Transverse colon (tissue), 4 donors: ENCODE measurements around the gene PLEKHM2. TPM values are rescaled to one million over a fixed set of nuclear protein-coding genes. Genes with fewer than 3 reads are reported as not detected.

Experiments used
- DNase-seq: peaks from one replicate; pipeline ENCODE4 v3.0.0-alpha.2; 2019
- H3K27ac ChIP-seq, 4 donors: fragments of 200-600 bp; sonication (generic); 2 replicates each; pipeline ENCODE4 v1.5.1; 2016 to 2018; ENCODE audit warnings: inconsistent platforms in 4 of 4
- H3K27me3 ChIP-seq: fragments of 200-600 bp; sonication (generic); 2 replicates; pipeline ENCODE4 v1.5.1; 2017; ENCODE audit warnings: inconsistent platforms
- H3K36me3 ChIP-seq, 4 donors: fragments of 200-600 bp; sonication (generic); 2 replicates each; pipeline ENCODE4 v1.5.1; 2017 to 2019; ENCODE audit warnings: inconsistent platforms in 4 of 4
- H3K4me1 ChIP-seq, 4 donors: fragments of 200-600 bp; sonication (generic); 2 replicates each; pipeline ENCODE4 v1.5.1; 2017 to 2020; ENCODE audit warnings: inconsistent platforms in 4 of 4
- H3K4me3 ChIP-seq, 4 donors: fragments of 200-600 bp; sonication (generic); 1 replicate in 1 of 4; 2 replicates in 3 of 4; pipeline versions ENCODE4 v1.5.1 to v1.6.1; 2017 to 2019; ENCODE audit warnings: inconsistent platforms in 4 of 4
- H3K9me3 ChIP-seq, 2 donors: fragments of 200-600 bp; sonication (generic); 2 replicates each; pipeline ENCODE4 v1.5.1; 2017 to 2019; ENCODE audit warnings: inconsistent platforms in 2 of 2
- EP300 ChIP-seq: sonication (generic); formaldehyde crosslinking; IDR thresholded peaks from one replicate; pipeline ENCODE4 v1.6.1; 2017; ENCODE audit warnings: antibody characterized with exemption, low read depth
- POLR2A ChIP-seq: fragments of 450-650 bp; IDR thresholded peaks from one replicate; pipeline ENCODE4 v1.6.1; 2016; ENCODE audit warnings: antibody characterized with exemption, mild to moderate bottlenecking, moderate library complexity
- POLR2AphosphoS5 ChIP-seq, 3 donors: sonication (generic); formaldehyde crosslinking; IDR thresholded peaks; one replicate each; pipeline ENCODE4 v1.6.1; 2016; ENCODE audit warnings: antibody characterized with exemption in 3 of 3
- WGBS, 2 donors: methylation state at CpG; one replicate each; pipeline ENCODE4 v1.1.5; 2018; ENCODE audit warnings: low coverage in 1 of 2; 5-methylcytosine and 5-hydroxymethylcytosine counted together
- in situ Hi-C, 4 donors: fragments of 200-750 bp; cut with MboI; loops; one replicate each; pipeline versions ENCODE4 v1.15.0 to v1.15.1; 2017; ENCODE audit warnings: low sequenced_read_pairs in 3 of 4, low pct_ligation_motif_present in 1 of 4, low pct_unique_long_range_greater_than_20kb in 1 of 4
- intact Hi-C: fragments of 100-400 bp; cut with DNase I; formaldehyde crosslinking; loops from one replicate; pipeline ENCODE4 v1.15.1; 2023; ENCODE audit warnings: low total_unique reads
- small RNA-seq, 4 donors: library from RNA; depleted of rRNA; stranded (forward); fragments of <200 nt; gene quantifications; one replicate each; pipeline ENCODE3, GENCODE V24; 2016
- total RNA-seq, 4 donors: library from RNA; depleted of rRNA; stranded (reverse); fragments of >200 nt; gene quantifications; one replicate each; pipeline ENCODE4 v1.1.0, GENCODE V29; 2016
- TF ChIP-seq, protein P1 (sequence below), 5 experiments: fragments of 200-600 bp in 3 of 5; fragments of 450-650 bp in 2 of 5; sonication (generic) in 3 of 5; IDR thresholded peaks; 1 replicate in 2 of 5; 2 replicates in 3 of 5; pipeline ENCODE4 v1.5.1; 2016 to 2017; ENCODE audit warnings: antibody characterized with exemption in 5 of 5, inconsistent platforms in 3 of 5, mild to moderate bottlenecking in 2 of 5, moderate library complexity in 1 of 5

PLEKHM2 gene
- total RNA-seq, 4 donors from 2014 or later, result 27.7 to 40.3 (median 33.0) TPM

DNA sequence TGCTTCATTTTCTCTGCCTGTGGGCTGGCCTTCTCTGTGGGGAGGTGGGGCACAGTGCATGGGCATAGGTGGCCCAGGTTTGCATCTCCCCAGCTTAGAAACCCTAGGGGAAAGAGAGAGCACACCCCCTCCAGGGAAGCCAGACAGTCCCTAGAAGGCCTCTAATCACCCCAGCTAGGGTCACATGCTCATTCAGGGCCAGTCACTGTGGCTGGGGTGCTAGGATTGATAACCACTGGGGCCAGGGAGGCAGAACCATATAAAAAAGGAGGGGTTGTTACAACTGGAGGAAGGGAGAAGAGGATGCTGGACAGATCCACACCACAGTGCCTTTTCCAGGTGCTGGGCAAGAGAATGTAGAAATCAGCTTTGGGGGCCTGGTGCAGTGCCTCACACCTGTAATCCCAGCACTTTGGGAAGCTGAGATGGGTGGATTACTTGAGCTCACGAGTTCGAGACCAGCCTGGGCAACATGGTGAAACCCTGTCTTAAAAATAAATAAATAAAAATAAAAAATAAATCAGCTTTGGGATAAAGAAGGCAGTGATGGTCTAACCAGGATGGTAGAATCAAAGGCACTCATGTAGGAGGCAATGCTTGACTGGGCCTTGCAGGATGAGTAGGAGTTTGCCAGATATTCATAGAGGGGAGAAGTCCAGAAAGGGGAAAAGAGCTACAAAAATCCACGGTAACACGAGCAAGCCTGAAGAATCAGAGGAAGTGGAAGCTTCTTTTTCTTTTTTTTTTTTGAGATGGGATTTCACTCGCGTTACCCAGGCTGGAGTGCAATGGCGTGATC is 94.0 kb downstream of the PLEKHM2 start:
- no peaks in the 10 kb centered on the region for H3K27me3 ChIP-seq
- whole genome bisulfite sequencing, 2 donors, result 85 to 87% methylated on average over 7 of the region's 7 CpGs
- H3K4me1 ChIP-seq, result peaks cover 4 to 29% (median 15%) of the 10 kb centered on the region in 4 donors
- no peak for DNase-seq
- in situ Hi-C loops, result no loop called here
- no peak for TF ChIP-seq POLR2AphosphoS5 (IDR thresholded peaks at IDR 0.05)
- TF ChIP-seq EP300, result no peak
- TF ChIP-seq, protein P1, sequence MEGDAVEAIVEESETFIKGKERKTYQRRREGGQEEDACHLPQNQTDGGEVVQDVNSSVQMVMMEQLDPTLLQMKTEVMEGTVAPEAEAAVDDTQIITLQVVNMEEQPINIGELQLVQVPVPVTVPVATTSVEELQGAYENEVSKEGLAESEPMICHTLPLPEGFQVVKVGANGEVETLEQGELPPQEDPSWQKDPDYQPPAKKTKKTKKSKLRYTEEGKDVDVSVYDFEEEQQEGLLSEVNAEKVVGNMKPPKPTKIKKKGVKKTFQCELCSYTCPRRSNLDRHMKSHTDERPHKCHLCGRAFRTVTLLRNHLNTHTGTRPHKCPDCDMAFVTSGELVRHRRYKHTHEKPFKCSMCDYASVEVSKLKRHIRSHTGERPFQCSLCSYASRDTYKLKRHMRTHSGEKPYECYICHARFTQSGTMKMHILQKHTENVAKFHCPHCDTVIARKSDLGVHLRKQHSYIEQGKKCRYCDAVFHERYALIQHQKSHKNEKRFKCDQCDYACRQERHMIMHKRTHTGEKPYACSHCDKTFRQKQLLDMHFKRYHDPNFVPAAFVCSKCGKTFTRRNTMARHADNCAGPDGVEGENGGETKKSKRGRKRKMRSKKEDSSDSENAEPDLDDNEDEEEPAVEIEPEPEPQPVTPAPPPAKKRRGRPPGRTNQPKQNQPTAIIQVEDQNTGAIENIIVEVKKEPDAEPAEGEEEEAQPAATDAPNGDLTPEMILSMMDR (IDR thresholded peaks at IDR 0.05), result no peak
- TF ChIP-seq POLR2A, result no peak
- H3K27ac ChIP-seq, result peak overlapping the region in 2 of 4 donors; percentile 17 to 75
- peaks cover 0 to 10% (median 4%) of the 10 kb centered on the region in 4 donors for H3K36me3 ChIP-seq
- intact Hi-C loops, result no loop called here
- no peaks in the 10 kb centered on the region for H3K9me3 ChIP-seq
- no peak overlapping the region for H3K4me3 ChIP-seq

Small RNA genes lying within 50 kb of the gene (small RNA-seq; reads per million reads assigned to genes)
- gene AL121992.2, result 0 reads per million in 4 donors

Other genes with a start within 250 kb of the PLEKHM2 start
- gene CTRC, start 245.9 kb upstream of the PLEKHM2 start, total RNA-seq, result under 1 TPM in 1 of 4 donors, not detected in 3; 0.64 TPM
- not detected for gene CELA2A, start 227.6 kb upstream of the PLEKHM2 start, total RNA-seq
- gene CELA2B, start 208.2 kb upstream of the PLEKHM2 start, total RNA-seq, result not detected
- 100 to 1,000 TPM in 1 of 4 donors, 10 to 100 TPM in 3; 19.1 to 151 (median 25.2) TPM for gene CASP9, start 160.1 kb upstream of the PLEKHM2 start, total RNA-seq
- gene DNAJC16, start 157.5 kb upstream of the PLEKHM2 start, total RNA-seq, result 10 to 100 TPM in 3 of 4 donors, 1 to 10 TPM in 1; 7.8 to 30.3 (median 19.7) TPM
- gene AGMAT, start 99.3 kb upstream of the PLEKHM2 start, total RNA-seq, result 10 to 100 TPM in 2 of 4 donors, 1 to 10 TPM in 2; 6.7 to 24.1 (median 13.7) TPM
- gene DDI2, start 66.9 kb upstream of the PLEKHM2 start, total RNA-seq, result 10 to 100 TPM; 28.1 to 95.4 (median 42.9) TPM
- gene SLC25A34, start 51.9 kb downstream of the PLEKHM2 start, total RNA-seq, result 10 to 100 TPM; 12.9 to 73.3 (median 36.2) TPM
- gene TMEM82, start 58.2 kb downstream of the PLEKHM2 start, total RNA-seq, result 10 to 100 TPM in 3 of 4 donors, 1 to 10 TPM in 1; 1.8 to 30.3 (median 19.2) TPM
- gene FBLIM1, start 74.5 kb downstream of the PLEKHM2 start, total RNA-seq, result 100 to 1,000 TPM; 140 to 411 (median 311) TPM
- 1 to 10 TPM in 3 of 4 donors, under 1 TPM in 1; 0.75 to 3.0 (median 1.7) TPM for gene UQCRHL, start 123.3 kb downstream of the PLEKHM2 start, total RNA-seq
- 10 to 100 TPM; 28.4 to 81.9 (median 42.6) TPM for gene SPEN, start 163.4 kb downstream of the PLEKHM2 start, total RNA-seq